Fibroblast of gingiva (primary cell): Measurements from ENCODE around the gene TMEM69.
"Not testable (repeated sequence)": the region's sequence is repeated elsewhere in the genome, so short reads cannot be mapped to it uniquely, and the experiment has no call there.

ENCODE experiments used
- DNase-seq: peaks from one replicate; pipeline ENCODE4 v3.0.0-alpha.2; 2011; ENCODE audit warnings: low read depth

Gene TMEM69

GRCh38 chr1:45730780-45731319 lies 42.9 kb downstream of the TMEM69 start:
- DNase-seq: no peak

- no peak for DNase-seq
Measured at GRCh38 chr1:45739137-45739536, 51.2 kb downstream of the TMEM69 start.

GRCh38 chr1:45739641-45740156 lies 51.7 kb downstream of the TMEM69 start:
- not testable (repeated sequence) for DNase-seq
